NB4 (cell line): ENCODE measurements around the gene GLIPR1L2.

ENCODE experiments used
- CTCF ChIP-seq: IDR thresholded peaks from one replicate; pipeline ENCODE4 v1.5.1; 2012; ENCODE audit warnings: low read depth, low read length
- MAX ChIP-seq: IDR thresholded peaks from 2 replicates; pipeline ENCODE4 v1.6.1; 2011; ENCODE audit warnings: low read depth, low read length
- POLR2A ChIP-seq: IDR thresholded peaks from 2 replicates; pipeline ENCODE4 v1.6.1; 2011; ENCODE audit warnings: mild to moderate bottlenecking; ENCODE audit not compliant: insufficient read length; ENCODE audit errors: extremely low read depth

GRCh38 chr12:75390899-75391538, at the start of gene GLIPR1L2:
- TF ChIP-seq POLR2A (peak; percentile 42), MAX (0 out of 2 replicates have a peak, but pooled peaks have one; percentile 12), CTCF (peak; percentile 87)
